ENCODE results near the gene NUBP1. TPM values are rescaled to one million over a fixed set of nuclear protein-coding genes. Genes with fewer than 3 reads are reported as not detected.
A peak's percentile ranks its signal among the peaks of the same experiment; 100 is the strongest.

The NUBP1 gene
- total and polyA plus RNA-seq, 7 experiments from 2014 or later = 24.0 to 48.3 (median 26.1) TPM

GRCh38 chr16:10805334-10805733 lies 61.7 kb downstream of the NUBP1 start:
- no peak for ATAC-seq
- H3K4me3 ChIP-seq (ENCODE audit: low read length) = no peak overlapping the region
- intact Hi-C loops (cut with micrococcal nuclease) = no loop called here
- Mint-ChIP-seq H3K27me3 (peaks cover 0 to 9% (median 5%) of the 10 kb centered on the region in 5 donors), H3K4me3 (no peak overlapping the region), H3K4me1 (peaks cover 0 to 2% (median 0%) of the 10 kb centered on the region in 7 donors), H3K36me3 (no peaks in the 10 kb centered on the region), H3K27ac (no peak overlapping the region), H3K9me3 (peaks cover 0 to 3% (median 0%) of the 10 kb centered on the region in 11 donors)
- no peaks in the 10 kb centered on the region for H3K36me3 ChIP-seq (ENCODE audit: control insufficient read depth in 2 of 3, insufficient read depth in 3 of 3, low read length in 3 of 3)
- no peaks in the 10 kb centered on the region for H3K4me1 ChIP-seq (ENCODE audit: control insufficient read depth in 2 of 2, insufficient read depth in 2 of 2, low read length in 2 of 2)
- H3K27ac ChIP-seq (ENCODE audit: low read depth, low read length) = no peak overlapping the region
- POLR2A ChIA-PET = no interaction called here
- CTCF ChIA-PET = no interaction called here
- H3K9me3 ChIP-seq (ENCODE audit: control insufficient read depth in 2 of 3, low read length in 3 of 3) = no peaks in the 10 kb centered on the region
- DNase-seq = no peak
- H3K27me3 ChIP-seq (ENCODE audit: control insufficient read depth in 2 of 2, insufficient read depth in 2 of 2, low read length in 2 of 2) = no peaks in the 10 kb centered on the region

GRCh38 chr16:10806698-10807097 lies 63.1 kb downstream of the NUBP1 start:
- intact Hi-C loops (cut with micrococcal nuclease) = no loop called here
- Mint-ChIP-seq H3K4me3 (no peak overlapping the region), H3K4me1 (peaks cover 0 to 2% (median 0%) of the 10 kb centered on the region in 7 donors), H3K9me3 (peaks cover 0 to 3% (median 0%) of the 10 kb centered on the region in 11 donors), H3K27me3 (peaks cover 0 to 9% (median 5%) of the 10 kb centered on the region in 5 donors), H3K36me3 (no peaks in the 10 kb centered on the region), H3K27ac (no peak overlapping the region)
- H3K4me3 ChIP-seq (ENCODE audit: low read length) = no peak overlapping the region
- H3K27ac ChIP-seq (ENCODE audit: low read depth, low read length) = no peak overlapping the region
- H3K4me1 ChIP-seq (ENCODE audit: control insufficient read depth in 2 of 2, insufficient read depth in 2 of 2, low read length in 2 of 2) = no peaks in the 10 kb centered on the region
- ATAC-seq = peak; percentile 70
- ChIA-PET CTCF (no interaction called here), POLR2A (no interaction called here)
- H3K27me3 ChIP-seq (ENCODE audit: control insufficient read depth in 2 of 2, insufficient read depth in 2 of 2, low read length in 2 of 2) = no peaks in the 10 kb centered on the region
- H3K9me3 ChIP-seq (ENCODE audit: control insufficient read depth in 2 of 3, low read length in 3 of 3) = no peaks in the 10 kb centered on the region
- no peaks in the 10 kb centered on the region for H3K36me3 ChIP-seq (ENCODE audit: control insufficient read depth in 2 of 3, insufficient read depth in 3 of 3, low read length in 3 of 3)
- no peak for DNase-seq

GRCh38 chr16:10808218-10808617 lies 64.6 kb downstream of the NUBP1 start:
- Mint-ChIP-seq H3K36me3 (no peaks in the 10 kb centered on the region), H3K9me3 (peaks cover 0 to 3% (median 0%) of the 10 kb centered on the region in 11 donors), H3K4me1 (peaks cover 0 to 4% (median 0%) of the 10 kb centered on the region in 7 donors), H3K4me3 (no peak overlapping the region), H3K27me3 (peaks cover 0 to 9% (median 5%) of the 10 kb centered on the region in 5 donors), H3K27ac (no peak overlapping the region)
- H3K9me3 ChIP-seq (ENCODE audit: control insufficient read depth in 2 of 3, low read length in 3 of 3) = no peaks in the 10 kb centered on the region
- no peak for ATAC-seq
- H3K4me1 ChIP-seq (ENCODE audit: control insufficient read depth in 2 of 2, insufficient read depth in 2 of 2, low read length in 2 of 2) = no peaks in the 10 kb centered on the region
- no peak overlapping the region for H3K4me3 ChIP-seq (ENCODE audit: low read length)
- intact Hi-C loops (cut with micrococcal nuclease) = no loop called here
- no peak overlapping the region for H3K27ac ChIP-seq (ENCODE audit: low read depth, low read length)
- H3K36me3 ChIP-seq (ENCODE audit: control insufficient read depth in 2 of 3, insufficient read depth in 3 of 3, low read length in 3 of 3) = no peaks in the 10 kb centered on the region
- ChIA-PET CTCF (no interaction called here), POLR2A (no interaction called here)
- no peak for DNase-seq
- H3K27me3 ChIP-seq (ENCODE audit: control insufficient read depth in 2 of 2, insufficient read depth in 2 of 2, low read length in 2 of 2) = no peaks in the 10 kb centered on the region

- no peaks in the 10 kb centered on the region for H3K4me1 ChIP-seq (ENCODE audit: control insufficient read depth in 2 of 2, insufficient read depth in 2 of 2, low read length in 2 of 2)
- Mint-ChIP-seq H3K36me3 (no peaks in the 10 kb centered on the region), H3K27ac (no peak overlapping the region)
Measured at GRCh38 chr16:10808850-10809249, 65.2 kb downstream of the NUBP1 start.

GRCh38 chr16:10809706-10810105 lies 66.1 kb downstream of the NUBP1 start:
- H3K9me3 ChIP-seq (ENCODE audit: control insufficient read depth in 2 of 3, low read length in 3 of 3) = no peaks in the 10 kb centered on the region
- H3K27me3 Mint-ChIP-seq = peaks cover 0 to 13% (median 5%) of the 10 kb centered on the region in 5 donors
- H3K36me3 Mint-ChIP-seq = no peaks in the 10 kb centered on the region
- no peaks in the 10 kb centered on the region for H3K4me1 ChIP-seq (ENCODE audit: control insufficient read depth in 2 of 2, insufficient read depth in 2 of 2, low read length in 2 of 2)
- H3K27ac ChIP-seq (ENCODE audit: low read depth, low read length) = no peak overlapping the region
- H3K9me3 Mint-ChIP-seq = peaks cover 0 to 3% (median 0%) of the 10 kb centered on the region in 11 donors
- DNase-seq (no peak), ATAC-seq (no peak)
- no peaks in the 10 kb centered on the region for H3K27me3 ChIP-seq (ENCODE audit: control insufficient read depth in 2 of 2, insufficient read depth in 2 of 2, low read length in 2 of 2)
- intact Hi-C loops (cut with micrococcal nuclease) = no loop called here
- H3K4me1 Mint-ChIP-seq = peaks cover 0 to 4% (median 0%) of the 10 kb centered on the region in 7 donors
- ChIA-PET CTCF (no interaction called here), POLR2A (no interaction called here)
- H3K27ac Mint-ChIP-seq = no peak overlapping the region
- H3K4me3 ChIP-seq (ENCODE audit: low read length) = no peak overlapping the region
- H3K36me3 ChIP-seq (ENCODE audit: control insufficient read depth in 2 of 3, insufficient read depth in 3 of 3, low read length in 3 of 3) = no peaks in the 10 kb centered on the region
- H3K4me3 Mint-ChIP-seq = no peak overlapping the region

More at GRCh38 chr16:10808850-10809249, 65.2 kb downstream of the NUBP1 start:
- no peak overlapping the region for H3K4me3 ChIP-seq (ENCODE audit: low read length)
- no peak for DNase-seq
- no peaks in the 10 kb centered on the region for H3K9me3 ChIP-seq (ENCODE audit: control insufficient read depth in 2 of 3, low read length in 3 of 3)
- no peak overlapping the region for H3K27ac ChIP-seq (ENCODE audit: low read depth, low read length)
- no peaks in the 10 kb centered on the region for H3K36me3 ChIP-seq (ENCODE audit: control insufficient read depth in 2 of 3, insufficient read depth in 3 of 3, low read length in 3 of 3)
- no peaks in the 10 kb centered on the region for H3K27me3 ChIP-seq (ENCODE audit: control insufficient read depth in 2 of 2, insufficient read depth in 2 of 2, low read length in 2 of 2)
- ChIA-PET CTCF (no interaction called here), POLR2A (no interaction called here)
- Mint-ChIP-seq H3K4me1 (peaks cover 0 to 4% (median 0%) of the 10 kb centered on the region in 7 donors), H3K9me3 (peaks cover 0 to 3% (median 0%) of the 10 kb centered on the region in 11 donors), H3K4me3 (no peak overlapping the region), H3K27me3 (peaks cover 0 to 8% (median 5%) of the 10 kb centered on the region in 5 donors)
- intact Hi-C loops (cut with micrococcal nuclease) = no loop called here
- no peak for ATAC-seq

GRCh38 chr16:10812312-10813098 lies 68.9 kb downstream of the NUBP1 start:
- no peaks in the 10 kb centered on the region for H3K36me3 ChIP-seq (ENCODE audit: control insufficient read depth in 2 of 3, insufficient read depth in 3 of 3, low read length in 3 of 3)
- ChIA-PET CTCF (no interaction called here), POLR2A (no interaction called here)
- no peak overlapping the region for H3K27ac ChIP-seq (ENCODE audit: low read depth, low read length)
- intact Hi-C loops (cut with micrococcal nuclease) = no loop called here
- H3K9me3 Mint-ChIP-seq = peaks cover 0 to 3% (median 0%) of the 10 kb centered on the region in 11 donors
- no peak for DNase-seq
- H3K4me1 Mint-ChIP-seq = peaks cover 0 to 2% (median 0%) of the 10 kb centered on the region in 7 donors
- ATAC-seq = no peak
- no peaks in the 10 kb centered on the region for H3K9me3 ChIP-seq (ENCODE audit: control insufficient read depth in 2 of 3, low read length in 3 of 3)
- H3K4me3 ChIP-seq (ENCODE audit: low read length) = no peak overlapping the region
- H3K36me3 Mint-ChIP-seq = no peaks in the 10 kb centered on the region
- H3K4me3 Mint-ChIP-seq = no peak overlapping the region
- no peaks in the 10 kb centered on the region for H3K27me3 ChIP-seq (ENCODE audit: control insufficient read depth in 2 of 2, insufficient read depth in 2 of 2, low read length in 2 of 2)
- no peak overlapping the region for H3K27ac Mint-ChIP-seq
- peaks cover 0 to 20% (median 5%) of the 10 kb centered on the region in 5 donors for H3K27me3 Mint-ChIP-seq
- H3K4me1 ChIP-seq (ENCODE audit: control insufficient read depth in 2 of 2, insufficient read depth in 2 of 2, low read length in 2 of 2) = no peaks in the 10 kb centered on the region

- no peaks in the 10 kb centered on the region for H3K36me3 Mint-ChIP-seq
- no peaks in the 10 kb centered on the region for H3K36me3 ChIP-seq (ENCODE audit: control insufficient read depth in 2 of 3, insufficient read depth in 3 of 3, low read length in 3 of 3)
- H3K9me3 Mint-ChIP-seq = peaks cover 0 to 3% (median 0%) of the 10 kb centered on the region in 11 donors
- H3K4me3 Mint-ChIP-seq = no peak overlapping the region
- POLR2A ChIA-PET = no interaction called here
- H3K27ac Mint-ChIP-seq = peak overlapping the region in 1 of 9 donors; percentile 18
- ATAC-seq = no peak
- peaks cover 0 to 2% (median 0%) of the 10 kb centered on the region in 7 donors for H3K4me1 Mint-ChIP-seq
- intact Hi-C loops (cut with micrococcal nuclease) = no loop called here
- DNase-seq = no peak
- CTCF ChIA-PET = no interaction called here
- no peaks in the 10 kb centered on the region for H3K4me1 ChIP-seq (ENCODE audit: control insufficient read depth in 2 of 2, insufficient read depth in 2 of 2, low read length in 2 of 2)
- H3K27ac ChIP-seq (ENCODE audit: low read depth, low read length) = no peak overlapping the region
- peaks cover 0 to 24% (median 10%) of the 10 kb centered on the region in 5 donors for H3K27me3 Mint-ChIP-seq
- H3K27me3 ChIP-seq (ENCODE audit: control insufficient read depth in 2 of 2, insufficient read depth in 2 of 2, low read length in 2 of 2) = no peaks in the 10 kb centered on the region
- no peak overlapping the region for H3K4me3 ChIP-seq (ENCODE audit: low read length)
- no peaks in the 10 kb centered on the region for H3K9me3 ChIP-seq (ENCODE audit: control insufficient read depth in 2 of 3, low read length in 3 of 3)
Measured at GRCh38 chr16:10813099-10813455, 69.4 kb downstream of the NUBP1 start.

Measured in naive thymus-derived CD4-positive, alpha-beta T cell (primary cell).